Colon (tissue), 2 donors: ENCODE measurements around the gene GFAP.

Experiments used
- FAIRE-seq: peaks from 2 replicates; lab custom pipeline; 2012; peaks lifted over from hg19 to GRCh38; lab: Jason Lieb, UNC
- donor health status: control.
- donor health status: control.

GFAP gene

GRCh38 chr17:44931376-44931775 lies 16.1 kb upstream of the GFAP start:
- FAIRE-seq, result no peak

GRCh38 chr17:44930667-44931066 lies 15.4 kb upstream of the GFAP start:
- FAIRE-seq, result no peak

GRCh38 chr17:44928950-44929720 lies 13.8 kb upstream of the GFAP start:
- FAIRE-seq, result no peak

- no peak for FAIRE-seq
These were observed 12.8 kb upstream of the GFAP start for GRCh38 chr17:44928136-44928535.

GRCh38 chr17:44927696-44928095 lies 12.4 kb upstream of the GFAP start:
- no peak for FAIRE-seq

GRCh38 chr17:44926821-44927525 lies 11.7 kb upstream of the GFAP start:
- no peak for FAIRE-seq

- FAIRE-seq, result no peak
These were observed 10.7 kb upstream of the GFAP start for GRCh38 chr17:44925731-44926697.

GRCh38 chr17:44924107-44924544 lies 8.8 kb upstream of the GFAP start:
- FAIRE-seq, result no peak

GRCh38 chr17:44922746-44923470 lies 7.6 kb upstream of the GFAP start:
- no peak for FAIRE-seq

GRCh38 chr17:44922136-44922535 lies 6.8 kb upstream of the GFAP start:
- no peak for FAIRE-seq

GRCh38 chr17:44921122-44921882 lies 6.0 kb upstream of the GFAP start:
- no peak for FAIRE-seq

GRCh38 chr17:44920565-44920940 lies 5.3 kb upstream of the GFAP start:
- no peak for FAIRE-seq

GRCh38 chr17:44919885-44920564 lies 4.7 kb upstream of the GFAP start:
- no peak for FAIRE-seq

GRCh38 chr17:44919411-44919810 lies 4.1 kb upstream of the GFAP start:
- no peak for FAIRE-seq

- FAIRE-seq, result no peak
These were observed 2.7 kb upstream of the GFAP start for GRCh38 chr17:44918006-44918405.

GRCh38 chr17:44917456-44917855 lies 2.2 kb upstream of the GFAP start:
- FAIRE-seq, result no peak

GRCh38 chr17:44916781-44917241 lies 1.5 kb upstream of the GFAP start:
- FAIRE-seq, result no peak

GRCh38 chr17:44915862-44916780 lies 821 bp upstream of the GFAP start:
- FAIRE-seq, result no peak

- no peak for FAIRE-seq
These were observed 515 bp downstream of the GFAP start for GRCh38 chr17:44914698-44915271.
